ENCODE results near the gene MYO10. TPM values are rescaled to one million over a fixed set of nuclear protein-coding genes. Genes with fewer than 3 reads are reported as not detected.

Gene MYO10
- total RNA-seq, 2 experiments from 2014 or later: not detected

- Histone ChIP-seq H3K27me3 (ENCODE audit: control insufficient read depth in 1 of 2, insufficient read depth in 2 of 2, low read length in 2 of 2) (no peaks in the 10 kb centered on the region), H3K36me3 (ENCODE audit: insufficient read depth, low read length) (no peaks in the 10 kb centered on the region), H3K4me3 (ENCODE audit: low read length) (no peak overlapping the region), H3K9me3 (ENCODE audit: control insufficient read depth in 1 of 2, insufficient read depth in 1 of 2, low read length in 2 of 2) (no peaks in the 10 kb centered on the region), H3K4me1 (ENCODE audit: insufficient read depth, low read length) (no peaks in the 10 kb centered on the region), H3K27ac (ENCODE audit: low read depth in 1 of 2, low read length in 2 of 2) (no peak overlapping the region)
- Mint-ChIP-seq H3K27me3 (peaks cover 5% of the 10 kb centered on the region), H3K27ac (no peak overlapping the region), H3K36me3 (ENCODE audit: low read depth) (no peaks in the 10 kb centered on the region), H3K9me3 (no peaks in the 10 kb centered on the region), H3K4me1 (ENCODE audit: low read depth) (no peaks in the 10 kb centered on the region), H3K4me3 (no peak overlapping the region)
- DNase-seq: no peak
- ChIA-PET POLR2A (no interaction called here), CTCF (no interaction called here)
- ATAC-seq (ENCODE audit: poor library complexity): no peak
- intact Hi-C loops (cut with DNase I, micrococcal nuclease): no loop called here
- TF ChIP-seq CTCF (IDR thresholded peaks at IDR 0.05): no peak
Observed at GRCh38 chr5:16819522-16820167, 116.4 kb downstream of the MYO10 start.

- ChIA-PET POLR2A (no interaction called here), CTCF (no interaction called here)
- Histone ChIP-seq H3K4me1 (ENCODE audit: insufficient read depth, low read length) (no peaks in the 10 kb centered on the region), H3K9me3 (ENCODE audit: control insufficient read depth in 1 of 2, insufficient read depth in 1 of 2, low read length in 2 of 2) (peaks cover 0 to 3% of the 10 kb centered on the region in 2 experiments), H3K27me3 (ENCODE audit: control insufficient read depth in 1 of 2, insufficient read depth in 2 of 2, low read length in 2 of 2) (no peaks in the 10 kb centered on the region), H3K27ac (ENCODE audit: low read depth in 1 of 2, low read length in 2 of 2) (no peak overlapping the region), H3K36me3 (ENCODE audit: insufficient read depth, low read length) (no peaks in the 10 kb centered on the region), H3K4me3 (ENCODE audit: low read length) (no peak overlapping the region)
- ATAC-seq (ENCODE audit: poor library complexity) (no peak), DNase-seq (no peak)
- Mint-ChIP-seq H3K27ac (no peak overlapping the region), H3K36me3 (ENCODE audit: low read depth) (no peaks in the 10 kb centered on the region), H3K4me3 (no peak overlapping the region), H3K4me1 (ENCODE audit: low read depth) (no peaks in the 10 kb centered on the region), H3K9me3 (no peaks in the 10 kb centered on the region), H3K27me3 (no peaks in the 10 kb centered on the region)
- intact Hi-C loops (cut with DNase I, micrococcal nuclease): no loop called here
- TF ChIP-seq CTCF (IDR thresholded peaks at IDR 0.05): no peak
Observed at GRCh38 chr5:16815432-16815831, 120.7 kb downstream of the MYO10 start.

GRCh38 chr5:16812911-16813310 is 123.2 kb downstream of the MYO10 start:
- ATAC-seq (ENCODE audit: poor library complexity) (no peak), DNase-seq (no peak)
- Histone ChIP-seq H3K4me1 (ENCODE audit: insufficient read depth, low read length) (no peaks in the 10 kb centered on the region), H3K36me3 (ENCODE audit: insufficient read depth, low read length) (no peaks in the 10 kb centered on the region), H3K9me3 (ENCODE audit: control insufficient read depth in 1 of 2, insufficient read depth in 1 of 2, low read length in 2 of 2) (peaks cover 0 to 3% of the 10 kb centered on the region in 2 experiments), H3K27me3 (ENCODE audit: control insufficient read depth in 1 of 2, insufficient read depth in 2 of 2, low read length in 2 of 2) (no peaks in the 10 kb centered on the region), H3K27ac (ENCODE audit: low read depth in 1 of 2, low read length in 2 of 2) (no peak overlapping the region), H3K4me3 (ENCODE audit: low read length) (no peak overlapping the region)
- Mint-ChIP-seq H3K36me3 (ENCODE audit: low read depth) (no peaks in the 10 kb centered on the region), H3K4me1 (ENCODE audit: low read depth) (no peaks in the 10 kb centered on the region), H3K4me3 (no peak overlapping the region), H3K27ac (no peak overlapping the region), H3K9me3 (no peaks in the 10 kb centered on the region), H3K27me3 (no peaks in the 10 kb centered on the region)
- intact Hi-C loops (cut with DNase I, micrococcal nuclease): no loop called here
- TF ChIP-seq CTCF (IDR thresholded peaks at IDR 0.05): no peak
- ChIA-PET POLR2A (no interaction called here), CTCF (no interaction called here)

Measured in CD4-positive, alpha-beta T cell (primary cell).